Measurements from ENCODE around the gene AQP6.

AQP6 gene, protein sequence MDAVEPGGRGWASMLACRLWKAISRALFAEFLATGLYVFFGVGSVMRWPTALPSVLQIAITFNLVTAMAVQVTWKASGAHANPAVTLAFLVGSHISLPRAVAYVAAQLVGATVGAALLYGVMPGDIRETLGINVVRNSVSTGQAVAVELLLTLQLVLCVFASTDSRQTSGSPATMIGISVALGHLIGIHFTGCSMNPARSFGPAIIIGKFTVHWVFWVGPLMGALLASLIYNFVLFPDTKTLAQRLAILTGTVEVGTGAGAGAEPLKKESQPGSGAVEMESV

DNA sequence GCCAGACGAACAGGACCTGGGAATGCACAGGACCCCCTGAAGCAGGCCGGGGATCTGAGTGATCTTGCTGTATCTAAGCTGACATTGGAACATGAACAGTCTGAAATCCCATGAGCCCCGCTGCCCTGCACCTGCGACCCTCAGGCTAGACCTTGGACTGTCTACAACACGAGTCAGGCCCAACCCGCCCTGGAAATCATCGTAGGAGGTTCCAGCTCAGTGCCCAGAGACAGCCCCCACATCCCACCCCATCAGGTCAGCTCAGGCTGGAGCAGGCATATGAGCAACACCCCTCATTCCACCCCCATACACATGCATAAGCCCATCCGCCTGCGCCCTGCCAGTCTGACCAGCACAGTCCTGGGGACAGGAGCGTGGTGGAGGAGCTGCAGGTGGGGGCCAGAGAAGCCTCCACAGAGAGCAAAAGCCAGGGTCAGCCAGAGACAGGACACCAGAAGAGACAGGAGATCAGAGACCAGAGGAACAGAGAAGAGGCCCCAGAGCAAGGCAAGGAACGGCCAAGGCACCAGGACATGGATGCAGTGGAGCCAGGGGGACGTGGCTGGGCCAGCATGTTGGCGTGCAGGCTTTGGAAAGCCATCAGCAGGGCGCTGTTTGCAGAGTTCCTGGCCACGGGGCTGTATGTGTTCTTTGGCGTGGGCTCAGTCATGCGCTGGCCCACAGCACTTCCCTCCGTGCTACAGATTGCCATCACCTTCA is at the start of gene AQP6:
TSS of gene AQP6 (plus strand) at position 307 of the 720 bp plus-strand sequence. CDS start at position 534, 227 bp downstream.
- DNase-seq: no peak

DNA sequence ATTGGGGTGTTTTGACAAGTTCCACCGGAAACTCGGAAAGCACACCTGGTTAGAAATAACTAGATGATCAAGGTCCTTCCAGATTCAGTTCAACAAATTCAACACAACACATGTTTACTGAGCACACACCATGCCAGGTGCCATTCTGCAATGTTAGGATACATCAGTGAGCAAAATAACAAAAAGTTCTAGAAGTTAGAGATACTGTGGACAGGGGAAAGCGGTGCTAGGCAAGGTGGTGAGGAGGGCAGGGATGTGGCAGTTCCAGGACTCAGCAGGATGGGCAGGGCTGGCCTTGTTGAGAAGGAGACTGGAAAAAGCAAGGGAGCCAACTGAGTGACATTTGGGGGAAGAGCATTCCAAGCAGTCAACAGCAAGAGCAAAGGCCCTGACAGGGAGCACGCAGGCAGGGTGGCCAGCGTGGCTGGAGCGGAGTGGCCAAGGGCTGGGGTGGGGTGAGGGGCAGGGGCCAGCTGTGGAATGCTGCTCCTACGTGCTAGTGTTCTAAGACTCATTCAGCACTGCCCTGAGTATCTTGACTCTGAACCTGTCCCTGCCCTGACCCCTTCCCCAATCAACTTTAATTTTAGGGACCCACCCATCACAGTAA is 49.6 kb upstream of the AQP6 start:
- no peak for DNase-seq

DNA sequence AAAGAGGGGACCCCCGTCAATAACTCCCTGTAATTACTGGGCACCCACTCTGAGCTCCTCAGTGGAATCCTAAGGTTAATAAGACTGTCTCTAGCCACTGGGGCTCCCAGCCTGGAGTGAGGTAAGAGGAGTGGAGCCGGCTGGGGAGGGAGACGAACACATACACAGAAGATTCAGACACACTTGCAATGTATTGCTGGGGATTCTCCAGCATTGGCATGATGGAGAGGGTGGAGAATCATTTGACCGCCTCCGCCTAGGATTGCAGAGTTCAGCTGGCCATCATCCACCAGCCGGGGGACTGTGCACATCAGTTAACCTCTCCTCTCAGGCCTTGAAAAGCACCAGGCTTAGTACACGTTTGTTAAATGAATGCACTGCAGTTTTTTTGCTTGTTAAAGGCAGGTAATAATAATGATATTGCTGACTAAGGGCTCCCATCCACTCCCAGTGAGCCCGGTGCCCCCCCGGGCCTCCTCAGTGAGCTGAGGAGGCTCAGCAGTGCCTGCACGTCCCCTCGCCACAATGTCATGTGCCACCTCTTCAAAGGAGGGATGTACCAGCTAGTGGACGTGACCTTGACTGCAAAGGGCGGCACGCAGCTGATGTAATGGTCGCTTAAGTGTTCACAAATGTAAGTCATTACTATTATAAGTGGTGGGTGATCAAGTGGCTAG is 48.7 kb upstream of the AQP6 start:
- no peak for DNase-seq

DNA sequence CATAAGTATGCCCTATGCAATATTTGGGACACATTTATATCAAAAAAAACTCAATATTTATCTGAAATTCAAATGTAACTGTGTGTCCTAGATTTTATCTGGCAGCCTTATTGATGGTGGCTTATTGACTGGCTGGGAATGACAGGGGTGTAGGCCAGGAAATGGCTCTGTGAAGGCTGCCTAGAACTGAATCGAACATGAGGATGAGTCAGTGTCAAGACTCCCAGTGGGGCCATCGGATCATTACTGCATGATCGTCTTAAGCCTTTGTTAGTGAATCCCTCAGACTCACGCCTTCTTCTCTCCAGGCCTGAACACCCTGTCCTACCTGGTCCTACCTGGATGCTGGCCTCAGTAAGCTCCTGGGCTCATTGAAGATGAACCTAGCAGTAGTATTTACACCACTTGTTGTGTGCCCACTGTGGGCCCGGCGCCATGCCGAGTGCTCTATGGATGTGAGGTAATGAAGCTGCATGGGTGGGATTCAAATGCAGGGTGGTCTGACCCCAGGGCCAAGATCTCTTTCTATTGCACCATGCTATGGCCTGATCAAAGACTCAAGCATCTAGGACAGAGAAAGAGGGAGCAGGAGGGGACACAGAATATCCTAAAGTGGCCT is 48.0 kb upstream of the AQP6 start:
- no peak for DNase-seq

DNA sequence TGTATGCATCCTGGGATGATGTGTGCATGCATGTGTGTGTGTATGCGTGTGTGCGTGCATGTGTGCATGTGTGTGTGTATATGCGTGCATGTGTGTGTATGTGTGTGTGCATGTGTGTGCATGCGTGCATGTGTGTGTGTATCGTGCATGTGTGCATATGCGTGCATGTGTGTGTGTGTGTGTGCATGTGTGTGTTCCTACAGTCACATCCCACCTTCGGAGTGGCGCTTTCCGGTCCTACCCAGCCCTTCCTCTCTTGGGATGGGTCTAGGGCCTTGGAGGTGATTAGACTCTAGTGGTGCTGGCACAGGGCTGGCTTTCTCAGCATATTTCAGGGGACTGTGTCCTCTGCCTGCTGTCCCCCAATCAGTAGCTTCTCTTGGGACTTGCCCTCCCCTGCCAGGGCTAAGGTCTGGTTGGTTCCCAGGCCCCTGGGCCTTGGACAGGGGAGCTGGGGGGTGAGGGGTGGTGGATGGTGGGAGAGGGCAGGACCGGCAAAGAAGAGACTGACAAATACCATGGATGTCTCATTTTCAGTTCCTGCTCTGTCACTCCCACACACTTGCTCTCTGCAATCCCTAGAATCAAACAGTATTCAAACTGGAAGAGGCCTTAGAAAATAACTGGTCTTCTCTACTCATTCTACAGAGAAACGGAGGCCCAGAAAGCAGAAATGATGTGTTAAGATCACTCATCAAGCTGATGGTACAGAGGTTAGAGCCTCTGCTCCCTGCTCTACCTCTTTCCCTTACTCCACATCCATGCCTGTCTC is 47.1 kb upstream of the AQP6 start:
- no peak for DNase-seq

DNA sequence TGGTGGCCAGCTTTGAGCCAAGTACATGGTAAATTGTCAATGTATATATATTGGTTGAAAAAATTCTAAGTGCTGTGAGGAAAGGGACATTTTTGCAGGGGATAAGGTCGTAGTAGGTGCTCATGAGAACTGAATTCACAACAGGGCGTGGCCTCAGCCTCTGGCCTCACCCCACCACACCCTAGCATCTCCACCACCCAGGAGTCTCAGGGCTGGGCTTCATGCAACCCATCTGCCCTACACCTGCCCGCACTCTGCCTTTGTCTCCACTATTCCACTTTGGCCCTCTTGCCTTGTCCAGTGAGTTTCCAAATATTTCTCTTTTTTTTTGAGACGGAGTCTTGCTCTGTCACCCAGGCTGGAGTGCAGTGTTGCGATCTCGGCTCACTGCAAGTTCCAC is 44.3 kb upstream of the AQP6 start:
- DNase-seq: no peak

DNA sequence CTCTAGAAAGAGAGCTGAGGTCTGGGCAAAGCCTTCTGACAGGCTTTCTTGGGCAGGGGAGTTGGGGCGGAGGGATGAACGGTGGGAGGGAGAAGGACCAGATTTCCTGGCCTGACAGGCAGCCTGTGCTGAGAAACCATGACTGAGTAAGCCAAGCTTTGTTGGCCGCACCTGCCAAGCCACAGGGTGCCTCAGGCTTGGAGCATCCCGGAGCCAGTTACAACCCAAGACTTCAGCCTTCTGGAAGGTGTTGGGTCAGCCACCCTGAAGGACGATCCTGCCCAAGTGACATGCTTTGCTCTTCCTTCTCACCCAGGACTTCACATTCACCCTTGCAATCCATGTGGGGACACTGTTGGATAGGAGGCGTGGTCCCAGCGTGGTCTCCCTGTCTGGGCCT is 43.2 kb upstream of the AQP6 start:
- no peak for DNase-seq

DNA sequence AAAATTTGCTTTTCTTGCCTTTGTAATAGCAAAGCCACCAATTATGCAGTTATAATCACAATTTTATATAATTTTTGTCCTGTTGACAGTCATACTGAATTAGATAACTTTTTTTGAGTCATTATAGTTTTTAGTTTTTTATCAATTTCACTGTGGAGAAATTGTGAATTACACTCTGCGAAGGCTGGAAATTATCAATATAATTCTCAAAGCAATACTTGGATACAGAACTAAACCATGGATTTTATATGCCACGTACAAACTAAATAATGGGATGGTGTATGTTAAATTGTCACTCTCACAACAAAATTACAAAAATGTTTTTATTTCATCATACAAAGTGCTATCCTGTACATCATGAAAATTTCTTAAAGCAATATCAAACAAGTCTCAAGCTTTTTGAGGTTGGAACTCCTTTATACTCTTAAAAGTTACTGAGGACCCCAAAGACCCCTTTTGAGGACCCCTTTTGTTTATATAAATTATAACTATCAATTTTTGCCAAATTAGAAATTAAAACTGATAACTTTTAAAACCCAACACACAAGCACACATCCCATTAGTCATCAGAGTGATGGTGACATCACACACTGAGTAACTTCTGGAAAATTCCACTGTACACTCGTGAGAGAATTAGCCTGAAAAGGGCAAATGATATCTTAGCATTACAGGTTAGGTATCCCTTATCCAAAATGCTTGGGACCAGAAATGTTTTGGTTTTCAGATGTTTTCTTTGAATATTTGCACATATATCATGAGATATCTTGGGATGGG is 42.0 kb upstream of the AQP6 start:
- no peak for DNase-seq

DNA sequence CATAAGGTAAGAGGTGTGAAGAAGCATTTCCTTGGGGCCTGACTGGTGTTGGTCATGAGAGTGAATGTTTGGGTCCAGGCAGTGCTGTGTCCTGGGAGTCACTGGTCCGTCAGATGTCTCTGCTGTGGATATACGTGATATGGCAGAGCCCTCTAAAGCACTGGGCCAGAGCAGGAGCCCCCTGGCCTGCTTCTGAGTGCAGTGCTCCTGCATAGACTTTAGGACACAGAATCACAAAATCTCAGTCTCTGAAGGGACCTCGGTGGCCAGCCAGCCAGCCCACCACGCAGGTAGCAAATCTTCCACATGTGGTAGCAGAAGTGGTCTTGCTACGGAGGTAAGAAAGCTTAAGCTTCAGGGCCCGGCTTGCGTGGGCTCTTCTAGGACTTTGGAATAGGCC is 40.7 kb upstream of the AQP6 start:
- no peak for DNase-seq

DNA sequence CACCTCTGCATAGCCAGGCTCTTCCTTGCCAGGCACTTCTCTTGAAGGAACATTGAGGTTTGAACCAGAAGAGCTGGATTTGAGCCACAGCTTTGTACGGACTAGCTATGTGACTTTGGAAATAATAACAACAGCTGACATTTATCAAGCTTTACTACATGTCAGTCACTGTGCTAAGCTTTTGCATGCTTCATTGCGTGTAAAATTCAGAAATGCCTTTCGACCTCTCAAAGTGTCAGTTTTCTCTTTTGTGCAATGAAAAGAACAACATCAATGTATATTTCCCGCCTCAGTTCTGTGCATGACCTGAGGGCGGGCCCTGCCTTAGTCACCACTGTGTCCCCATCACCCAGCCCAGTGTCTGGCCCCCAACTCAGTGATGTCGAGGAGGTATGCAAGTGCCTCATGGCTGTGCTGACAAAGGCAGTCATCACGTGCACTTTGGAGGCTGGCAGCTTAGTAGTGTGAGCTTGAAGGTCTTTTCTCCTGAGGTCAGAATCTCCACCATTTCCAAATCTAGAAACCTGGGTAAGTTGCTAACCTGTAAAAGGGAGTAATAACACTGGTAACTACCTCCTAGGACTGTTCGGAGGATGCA is 40.1 kb upstream of the AQP6 start:
- no peak for DNase-seq

DNA sequence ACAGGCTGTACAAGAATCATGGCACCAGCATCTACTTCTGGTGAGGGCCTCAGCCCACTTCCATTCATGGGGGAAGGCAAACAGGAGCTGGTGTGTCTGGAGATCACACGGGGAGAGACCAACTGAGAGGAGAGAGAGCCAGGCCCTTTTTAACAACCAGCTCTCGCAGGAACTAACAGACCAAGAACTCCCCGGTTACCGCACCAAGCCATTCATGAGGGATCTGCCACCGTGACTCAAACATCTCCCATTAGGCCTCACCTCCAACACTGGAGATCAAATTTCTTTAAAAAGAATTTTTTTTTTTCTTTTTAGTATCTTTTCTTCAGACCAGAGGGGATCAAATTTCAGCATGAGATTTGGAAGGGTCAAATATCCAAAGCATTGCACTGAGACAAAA is 39.0 kb upstream of the AQP6 start:
- no peak for DNase-seq

DNA sequence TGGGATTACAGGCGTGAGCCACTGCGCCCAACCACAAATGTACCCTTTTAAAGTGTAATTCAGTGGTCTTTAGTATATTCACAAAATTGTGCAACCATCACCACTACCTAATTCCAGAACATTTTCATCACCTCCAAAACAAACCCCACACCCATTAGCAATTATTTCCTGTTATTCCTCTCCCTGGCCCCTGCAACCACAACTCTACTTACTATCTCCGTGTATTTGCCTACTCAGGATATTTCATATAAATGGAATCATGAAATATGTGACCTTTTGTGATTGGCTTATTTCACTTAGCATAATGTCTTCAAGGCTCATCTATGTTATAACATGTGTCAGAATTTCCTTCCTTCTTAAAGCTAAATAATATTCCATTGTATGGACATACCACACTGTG is 38.2 kb upstream of the AQP6 start:
- no peak for DNase-seq

DNA sequence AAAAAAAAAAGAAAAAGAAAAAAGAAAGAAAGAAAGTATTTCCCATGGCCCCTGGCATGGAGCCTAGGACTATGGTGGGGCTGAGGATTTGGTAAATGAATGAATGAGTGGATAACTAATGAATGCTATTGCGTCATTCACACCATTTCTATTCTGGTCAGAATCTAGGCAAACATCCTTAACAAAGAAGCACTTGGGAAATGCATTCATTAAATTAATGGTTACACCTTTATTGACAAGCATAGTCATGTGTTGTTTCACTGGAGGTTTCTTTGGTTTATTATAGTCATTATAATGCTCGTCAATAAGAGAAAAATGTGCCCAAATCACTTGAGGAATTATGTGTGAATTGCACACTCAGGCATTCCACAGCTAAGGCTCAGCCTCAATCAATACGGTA is 35.8 kb upstream of the AQP6 start:
- no peak for DNase-seq

DNA sequence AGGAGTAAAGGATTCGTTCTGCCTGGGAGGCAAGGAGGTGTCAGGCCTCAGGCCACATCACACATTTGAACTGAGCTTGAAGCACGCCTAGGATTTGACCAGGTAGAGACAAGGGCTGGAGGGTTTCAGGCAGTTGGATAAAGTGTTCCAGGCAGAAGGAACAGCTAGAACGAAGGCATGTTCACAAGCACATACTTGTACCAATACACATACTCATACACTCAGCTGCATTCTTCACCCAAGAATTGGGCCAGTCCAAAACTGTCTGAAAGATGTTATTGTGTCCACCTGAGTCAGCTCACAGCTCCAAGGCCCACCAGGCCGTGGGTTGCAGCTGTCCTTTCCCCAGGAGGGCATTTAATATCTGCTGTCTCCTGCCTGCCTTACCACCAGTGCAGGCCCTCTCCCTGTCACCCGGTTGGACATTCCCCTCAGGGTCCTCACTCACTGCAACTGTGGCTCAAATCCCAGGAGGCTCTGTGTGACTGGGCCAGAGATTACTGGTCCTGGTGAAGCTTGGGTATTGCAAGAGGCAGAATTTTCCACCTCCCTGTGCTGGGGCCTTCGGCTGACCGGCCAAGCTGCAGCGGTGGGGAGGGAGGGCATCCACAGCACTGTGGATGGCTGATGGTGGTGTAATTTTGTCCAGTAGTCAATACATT is 35.0 kb upstream of the AQP6 start:
- no peak for DNase-seq

DNA sequence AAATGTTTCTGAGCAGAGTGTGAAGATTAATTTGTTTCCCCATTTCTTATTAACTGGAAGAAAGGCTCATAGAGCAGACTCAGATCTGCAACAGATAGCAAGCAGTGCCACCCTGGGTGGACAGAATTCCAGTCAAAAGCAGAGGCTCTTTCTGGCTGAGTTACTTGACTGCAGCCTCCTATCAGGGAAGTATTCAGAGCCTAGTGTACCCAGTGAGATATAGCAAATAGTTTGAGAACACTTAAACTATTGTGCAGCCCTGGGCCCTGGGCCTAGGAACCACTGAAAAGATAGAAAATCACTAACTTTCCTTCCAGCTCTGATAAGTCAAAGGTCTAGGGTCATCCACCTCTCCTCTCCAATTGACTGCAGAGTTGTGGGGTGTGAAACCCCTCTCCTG is 33.4 kb upstream of the AQP6 start:
- DNase-seq: no peak

DNA sequence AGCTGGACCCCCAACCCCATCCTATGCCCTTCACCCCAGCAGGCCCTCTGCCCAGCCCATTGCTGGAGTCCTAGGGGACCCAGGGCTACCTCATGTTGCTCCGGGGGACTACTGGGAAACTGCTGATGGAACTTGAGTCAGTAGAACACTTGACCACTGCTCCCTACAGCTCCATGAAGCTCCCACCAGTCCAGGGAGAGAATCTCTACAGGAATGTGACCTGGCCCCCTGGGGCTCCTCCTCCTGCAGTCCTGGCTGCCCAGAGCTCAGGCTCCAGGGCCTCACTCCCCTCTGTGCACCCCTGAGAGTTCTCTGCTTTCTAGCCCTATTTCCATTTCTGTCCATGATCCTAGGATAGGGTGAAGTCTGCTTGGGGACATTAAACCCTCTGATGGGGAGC is 33.0 kb upstream of the AQP6 start:
- DNase-seq: no peak

DNA sequence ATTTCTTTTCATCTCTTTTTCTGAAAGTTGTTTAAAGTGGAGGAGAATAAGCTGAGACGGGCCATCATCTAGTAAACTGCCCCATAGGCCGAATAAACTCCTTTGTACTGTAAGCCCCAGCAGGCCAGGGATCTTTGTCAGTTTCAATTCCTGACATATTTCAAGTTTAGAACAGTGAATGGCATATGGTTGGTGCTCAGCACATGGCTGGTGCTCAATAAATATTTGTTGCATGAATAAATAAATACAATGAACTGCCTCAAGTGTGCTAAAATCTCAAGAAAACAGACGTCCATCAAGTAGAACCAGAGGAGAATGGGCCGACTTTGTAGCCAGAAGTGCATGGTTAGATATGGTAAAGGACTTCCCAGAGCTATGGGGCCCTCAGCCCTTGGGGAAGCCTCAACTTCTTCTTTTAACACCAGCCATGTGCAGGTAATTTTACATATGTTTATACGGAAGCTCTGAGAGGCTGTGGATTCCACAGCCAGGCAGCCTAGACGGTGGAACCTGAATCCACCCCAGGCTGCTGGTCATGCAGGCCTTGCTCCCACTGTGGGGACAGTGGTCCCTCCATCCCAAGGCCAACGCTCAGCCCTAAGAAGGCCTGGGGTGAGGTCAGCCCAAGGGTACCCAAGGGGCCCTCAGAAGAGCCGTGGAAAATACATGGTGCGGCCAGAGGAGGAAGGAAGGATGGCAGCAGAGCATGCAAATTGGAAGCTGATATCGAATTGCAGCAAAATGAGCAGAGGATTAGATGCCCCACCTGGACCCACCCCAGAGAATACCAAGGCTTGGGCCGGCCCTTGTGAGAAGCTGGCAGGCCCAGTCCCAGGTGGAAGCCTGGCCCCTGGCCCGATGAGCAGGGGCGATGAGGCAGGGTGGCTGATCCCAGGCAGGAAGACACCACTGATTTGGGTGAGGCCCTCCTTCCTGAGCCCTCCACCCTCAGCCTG is 30.9 kb upstream of the AQP6 start:
- no peak for DNase-seq

DNA sequence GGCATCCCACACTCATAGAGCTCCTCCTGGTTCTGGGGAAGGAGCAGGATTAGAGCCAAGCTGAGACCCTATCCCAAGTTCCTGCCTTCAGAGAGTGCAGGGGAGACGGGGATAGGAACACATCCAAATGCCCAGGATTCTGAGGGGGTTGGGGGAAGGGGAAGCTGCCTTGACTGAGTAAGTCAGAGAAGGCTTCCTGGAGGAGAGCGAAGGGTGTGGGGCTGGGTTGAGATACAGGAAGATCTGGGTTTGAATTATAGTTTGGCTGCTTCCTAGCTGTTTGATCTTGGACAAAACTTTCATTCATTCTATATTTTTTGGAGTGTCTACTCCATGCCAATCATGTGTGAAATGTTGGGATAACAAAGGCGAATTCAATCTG is 30.2 kb upstream of the AQP6 start:
- DNase-seq: no peak

DNA sequence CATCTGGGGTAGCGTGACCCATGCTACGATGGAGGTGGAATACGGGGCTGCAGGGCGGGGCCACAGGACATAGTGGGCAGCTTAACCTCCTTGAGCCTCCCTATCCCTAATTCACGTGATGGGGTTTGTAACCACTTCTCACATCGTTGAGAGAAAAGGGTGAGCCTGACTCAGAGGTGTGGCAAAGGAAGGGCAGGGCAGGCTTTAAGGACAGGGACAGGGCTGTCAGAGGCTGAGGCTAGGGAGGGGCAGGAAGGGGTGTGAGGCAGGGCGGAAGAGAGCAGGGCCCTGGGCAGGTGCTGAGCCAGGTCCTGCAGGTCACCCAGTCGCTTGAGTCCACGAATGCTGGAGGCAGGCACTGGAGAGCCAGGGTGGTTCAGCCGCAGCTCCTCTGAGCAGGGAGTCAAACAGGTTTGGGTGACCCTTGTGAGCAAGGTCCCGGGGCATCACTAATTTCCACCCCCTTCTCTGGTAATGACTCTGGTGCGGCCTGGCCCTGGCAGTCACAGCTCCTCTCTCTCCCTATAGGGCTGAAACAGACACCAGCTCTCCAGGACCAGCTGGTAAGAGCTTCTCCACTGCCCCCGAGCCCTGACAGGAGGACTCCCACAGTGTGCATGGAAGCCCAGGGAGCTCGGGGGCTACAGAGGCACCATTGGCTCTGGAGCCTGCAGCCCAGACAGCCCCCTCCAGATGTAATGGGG is 29.7 kb upstream of the AQP6 start:
- no peak for DNase-seq

Measured in NCI-H1436 treated with DMSO at 0.1 percent for 48 hours (cell line).